Measurements from ENCODE around the gene SCYGR1.

The SCYGR1 gene

GRCh38 chr2:227351639-227352038, 36.1 kb downstream of the SCYGR1 start:
- ChIA-PET POLR2A (ENCODE audit: low non-redundant PET) (no interaction called here), CTCF (interaction anchor here (0.6 kb wide), 1 partner anchor 22 kb away, joined by 3 read pairs; no protein-coding TSS in a partner anchor)
- no peak for DNase-seq (ENCODE audit: low spot score)
- H3K27ac ChIP-seq, result no peak overlapping the region
- no peak for TF ChIP-seq CTCF (conservative IDR thresholded peaks at IDR 0.05; ENCODE audit: low read depth)

GRCh38 chr2:227349989-227350612, 37.6 kb downstream of the SCYGR1 start:
- CTCF ChIA-PET, result interaction anchor here (0.7 kb wide), 2 partner anchors 1016 to 1584 kb away, joined by 3 to 4 read pairs; no protein-coding TSS in a partner anchor
- H3K27ac ChIP-seq, result no peak overlapping the region
- no peak for TF ChIP-seq CTCF (conservative IDR thresholded peaks at IDR 0.05; ENCODE audit: low read depth)
- POLR2A ChIA-PET (ENCODE audit: low non-redundant PET), result no interaction called here
- no peak for DNase-seq (ENCODE audit: low spot score)

GRCh38 chr2:227348324-227348723, 39.4 kb downstream of the SCYGR1 start:
- no peak for TF ChIP-seq CTCF (conservative IDR thresholded peaks at IDR 0.05; ENCODE audit: low read depth)
- CTCF ChIA-PET, result interaction anchor here (0.5 kb wide), 2 partner anchors 132 to 350 kb away, joined by 3 to 4 read pairs; no protein-coding TSS in a partner anchor
- no peak overlapping the region for H3K27ac ChIP-seq
- POLR2A ChIA-PET (ENCODE audit: low non-redundant PET), result no interaction called here
- DNase-seq (ENCODE audit: low spot score), result no peak

GRCh38 chr2:227347117-227347516, 40.6 kb downstream of the SCYGR1 start:
- H3K27ac ChIP-seq, result no peak overlapping the region
- DNase-seq (ENCODE audit: low spot score), result no peak
- no peak for TF ChIP-seq CTCF (conservative IDR thresholded peaks at IDR 0.05; ENCODE audit: low read depth)
- CTCF ChIA-PET, result interaction anchor here (0.6 kb wide), 2 partner anchors 30 to 217 kb away, joined by 3 read pairs; no protein-coding TSS in a partner anchor
- POLR2A ChIA-PET (ENCODE audit: low non-redundant PET), result no interaction called here

GRCh38 chr2:227344231-227344630, 43.5 kb downstream of the SCYGR1 start:
- no peak for DNase-seq (ENCODE audit: low spot score)
- CTCF ChIA-PET, result no interaction called here
- POLR2A ChIA-PET (ENCODE audit: low non-redundant PET), result interaction anchor here (0.7 kb wide), 1 partner anchor 239 kb away, joined by 3 read pairs; no protein-coding TSS in a partner anchor
- TF ChIP-seq CTCF (conservative IDR thresholded peaks at IDR 0.05; ENCODE audit: low read depth), result no peak
- H3K27ac ChIP-seq, result no peak overlapping the region

GRCh38 chr2:227341553-227341952, 46.2 kb downstream of the SCYGR1 start:
- no peak overlapping the region for H3K27ac ChIP-seq
- TF ChIP-seq CTCF (conservative IDR thresholded peaks at IDR 0.05; ENCODE audit: low read depth), result no peak
- ChIA-PET POLR2A (ENCODE audit: low non-redundant PET) (no interaction called here), CTCF (interaction anchor here (0.5 to 0.6 kb wide), 2 partner anchors 105 to 412 kb away, joined by 3 to 4 read pairs; no protein-coding TSS in a partner anchor)
- no peak for DNase-seq (ENCODE audit: low spot score)

Data from RWPE1 (cell line).